NK-92 (cell line): ENCODE results near the gene DCBLD2.

Source experiments
- DNase-seq: peaks from one replicate; lab custom pipeline; 2025; ENCODE audit not compliant: unreplicated experiment; lab: John Stamatoyannopoulos, UW

Gene DCBLD2, protein sequence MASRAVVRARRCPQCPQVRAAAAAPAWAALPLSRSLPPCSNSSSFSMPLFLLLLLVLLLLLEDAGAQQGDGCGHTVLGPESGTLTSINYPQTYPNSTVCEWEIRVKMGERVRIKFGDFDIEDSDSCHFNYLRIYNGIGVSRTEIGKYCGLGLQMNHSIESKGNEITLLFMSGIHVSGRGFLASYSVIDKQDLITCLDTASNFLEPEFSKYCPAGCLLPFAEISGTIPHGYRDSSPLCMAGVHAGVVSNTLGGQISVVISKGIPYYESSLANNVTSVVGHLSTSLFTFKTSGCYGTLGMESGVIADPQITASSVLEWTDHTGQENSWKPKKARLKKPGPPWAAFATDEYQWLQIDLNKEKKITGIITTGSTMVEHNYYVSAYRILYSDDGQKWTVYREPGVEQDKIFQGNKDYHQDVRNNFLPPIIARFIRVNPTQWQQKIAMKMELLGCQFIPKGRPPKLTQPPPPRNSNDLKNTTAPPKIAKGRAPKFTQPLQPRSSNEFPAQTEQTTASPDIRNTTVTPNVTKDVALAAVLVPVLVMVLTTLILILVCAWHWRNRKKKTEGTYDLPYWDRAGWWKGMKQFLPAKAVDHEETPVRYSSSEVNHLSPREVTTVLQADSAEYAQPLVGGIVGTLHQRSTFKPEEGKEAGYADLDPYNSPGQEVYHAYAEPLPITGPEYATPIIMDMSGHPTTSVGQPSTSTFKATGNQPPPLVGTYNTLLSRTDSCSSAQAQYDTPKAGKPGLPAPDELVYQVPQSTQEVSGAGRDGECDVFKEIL

DNA sequence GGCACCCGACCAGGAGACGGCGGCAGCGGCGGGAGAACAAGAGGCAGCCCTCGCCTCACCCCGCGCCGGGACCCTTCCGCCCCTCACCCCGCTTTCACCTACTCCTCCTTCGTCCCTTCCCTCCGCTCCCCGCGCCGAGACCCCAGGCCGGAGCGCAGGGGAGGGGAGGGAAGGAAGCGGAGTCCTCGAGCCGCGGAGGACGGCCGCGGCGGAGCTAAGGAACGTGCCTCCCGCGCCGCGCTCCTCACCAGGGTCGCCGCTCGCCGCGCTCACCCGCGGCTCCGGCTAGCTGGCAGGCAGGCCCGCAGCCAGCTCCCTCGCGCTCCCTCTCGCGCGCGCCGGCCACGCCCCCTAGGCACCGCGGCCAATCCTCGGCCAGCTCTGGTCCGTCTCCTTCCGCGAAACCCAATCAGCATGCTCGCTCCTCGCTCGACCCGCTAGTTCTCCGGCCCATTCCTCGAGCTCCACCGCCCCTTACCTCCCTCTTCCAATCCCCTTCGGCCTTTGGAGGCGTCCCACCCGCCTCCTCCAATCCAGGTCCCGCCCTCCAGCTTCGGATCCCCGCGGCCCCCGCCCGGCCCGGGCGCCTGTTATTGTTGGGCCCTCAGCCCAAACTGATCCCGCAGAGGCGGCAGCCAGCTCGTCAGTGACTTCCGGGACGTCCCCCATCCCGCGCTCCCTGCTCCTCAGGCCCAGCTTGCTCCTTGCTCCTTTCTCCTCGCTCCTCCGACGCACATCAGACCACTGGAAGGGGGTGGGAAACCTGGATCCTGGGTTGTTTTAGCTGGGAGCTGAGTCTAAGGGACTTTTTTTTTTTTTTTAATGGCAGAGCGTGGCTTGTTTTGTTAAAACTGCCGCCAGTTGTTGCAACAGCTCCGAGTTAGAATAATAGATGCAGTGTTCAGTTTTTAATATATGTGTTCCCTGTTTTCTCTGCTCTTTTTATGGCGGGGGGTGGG, at the start of gene DCBLD2:
DCBLD2 (minus strand) TSS at position 304 of the 959 bp plus-strand sequence. CDS start 369 bp downstream, outside the sequence.
- peak; percentile 60 for DNase-seq

DNA sequence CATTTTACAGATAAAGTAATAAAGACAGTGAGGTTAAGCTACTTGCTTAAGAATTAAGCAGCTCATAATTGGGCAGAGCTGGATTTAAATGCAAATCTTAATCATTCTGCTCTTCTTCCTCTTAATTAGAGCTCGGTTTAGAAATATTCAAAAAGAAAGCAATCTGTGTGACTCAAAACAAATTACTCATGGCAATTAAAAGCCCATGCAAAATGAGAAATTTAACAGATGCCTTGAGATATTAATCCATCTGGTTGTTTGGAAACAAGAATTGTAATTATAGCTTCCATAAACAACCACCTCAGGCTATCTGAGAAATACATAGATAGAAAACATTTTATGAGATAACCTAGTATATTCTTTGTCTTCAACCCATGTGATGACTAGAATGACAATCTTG, 44.2 kb upstream of the DCBLD2 start:
- no peak for DNase-seq

DNA sequence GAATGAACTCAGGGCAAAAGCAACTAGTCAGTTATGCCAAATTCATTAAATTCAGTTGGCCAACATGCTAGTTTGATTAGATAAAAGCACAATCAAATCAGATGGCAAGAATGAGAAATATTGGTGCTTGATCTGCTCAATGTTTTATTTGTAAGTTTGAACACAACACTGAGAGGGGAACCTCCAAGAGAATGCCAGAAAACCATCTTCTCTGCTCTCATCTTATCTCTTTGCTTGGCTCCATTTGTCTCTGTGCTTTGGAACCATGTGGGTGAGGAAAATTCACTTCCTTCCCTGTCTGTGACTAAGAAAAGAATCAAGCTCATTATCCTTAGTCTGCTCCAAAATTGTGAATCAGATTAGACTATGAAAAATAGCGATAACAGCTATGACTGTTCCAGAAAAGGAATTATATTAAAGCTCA, 43.6 kb upstream of the DCBLD2 start:
- no peak for DNase-seq

DNA sequence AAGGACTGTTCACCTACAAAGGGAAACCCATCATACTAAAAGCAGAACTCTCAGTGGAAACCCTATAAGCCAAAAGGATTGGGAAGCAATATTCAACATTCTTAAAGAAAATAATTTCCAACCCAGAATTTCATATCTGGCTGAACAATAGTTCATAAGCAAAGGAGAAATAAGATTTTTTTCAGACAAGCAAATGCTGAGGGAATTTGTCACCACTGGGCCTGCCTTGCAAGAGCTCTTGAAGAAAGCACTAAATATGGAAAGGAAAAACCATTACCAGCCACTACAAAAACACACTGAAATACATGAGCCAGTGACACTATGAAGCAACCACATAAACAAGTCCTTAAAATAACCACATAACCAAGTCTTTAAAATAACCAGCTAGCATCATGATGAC, 28.9 kb upstream of the DCBLD2 start:
- no peak for DNase-seq

DNA sequence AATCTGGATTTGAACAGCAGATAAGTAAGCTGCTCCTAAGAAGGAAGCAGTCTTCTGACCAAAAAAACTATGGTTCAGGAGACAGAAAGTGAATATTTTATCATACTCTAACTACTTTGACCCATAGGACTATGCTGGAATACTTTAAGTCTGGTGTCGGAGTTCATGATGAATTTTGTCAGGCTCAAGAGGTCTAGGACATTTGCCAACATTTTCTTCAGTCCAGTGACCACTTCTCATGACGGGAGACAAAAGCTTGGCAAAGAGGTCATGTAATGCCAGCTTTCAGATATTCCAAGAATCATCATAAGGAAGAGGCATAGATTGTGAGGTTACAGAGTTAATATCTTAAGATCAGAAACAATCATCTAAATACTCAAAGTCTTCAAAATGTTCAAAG, 20.5 kb upstream of the DCBLD2 start:
- DNase-seq: no peak

DNA sequence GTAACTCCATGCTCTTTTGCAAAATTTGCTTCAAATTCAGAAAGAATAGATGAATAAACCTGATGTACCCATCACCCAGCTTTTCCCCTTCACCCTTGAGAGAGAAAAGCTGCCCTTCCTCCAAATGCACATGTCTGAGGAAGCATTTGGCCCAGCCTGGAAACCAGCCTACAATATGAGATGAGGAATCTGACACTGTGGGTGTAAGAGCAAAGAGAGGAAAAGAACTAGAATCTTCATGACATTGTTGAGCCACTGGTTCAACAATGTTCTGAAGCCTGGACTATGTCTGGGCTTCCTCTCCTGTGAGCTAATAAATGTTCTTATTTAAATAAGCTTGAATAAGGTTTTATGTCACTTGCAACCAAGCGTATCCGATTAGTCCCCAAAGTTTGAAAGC, 18.7 kb upstream of the DCBLD2 start:
- DNase-seq: no peak

DNA sequence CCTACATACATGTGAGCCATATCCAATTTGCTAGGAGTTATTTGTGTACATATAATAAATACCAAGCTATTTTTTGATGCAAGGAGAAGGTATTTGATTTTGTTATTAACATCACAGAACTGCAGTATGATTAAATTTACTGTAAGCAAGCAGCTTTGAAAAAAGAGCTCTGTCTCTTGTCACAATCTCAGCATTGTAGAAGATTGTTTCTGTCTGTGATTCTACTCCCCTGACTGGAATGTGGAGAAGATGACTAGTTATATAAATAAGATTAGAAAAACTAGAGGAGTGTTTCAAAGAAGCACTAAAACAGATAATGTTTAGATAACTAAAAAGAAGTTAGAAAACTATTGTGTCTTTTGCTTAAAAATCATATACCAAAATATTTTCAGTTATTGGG, 17.1 kb upstream of the DCBLD2 start:
- no peak for DNase-seq

DNA sequence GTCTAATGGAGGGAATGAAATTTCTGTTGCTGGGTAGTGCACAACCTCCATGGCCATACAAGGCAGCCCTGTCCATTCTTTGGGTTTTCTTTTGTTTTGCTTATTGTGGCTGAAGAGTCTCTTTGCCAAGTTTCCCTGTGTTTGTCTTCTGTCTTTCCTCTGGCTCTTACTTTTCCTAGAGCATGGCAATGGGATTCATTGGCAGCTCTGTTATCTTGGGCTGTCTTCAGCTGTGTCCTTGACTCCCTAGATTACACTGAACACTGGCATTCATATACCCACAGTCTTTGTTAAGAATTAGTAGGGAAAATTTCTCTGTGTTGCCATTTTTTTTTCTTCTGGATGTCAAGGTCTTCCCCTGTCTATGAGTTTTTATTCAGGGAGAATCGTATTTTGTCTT, 16.1 kb upstream of the DCBLD2 start:
- no peak for DNase-seq

DNA sequence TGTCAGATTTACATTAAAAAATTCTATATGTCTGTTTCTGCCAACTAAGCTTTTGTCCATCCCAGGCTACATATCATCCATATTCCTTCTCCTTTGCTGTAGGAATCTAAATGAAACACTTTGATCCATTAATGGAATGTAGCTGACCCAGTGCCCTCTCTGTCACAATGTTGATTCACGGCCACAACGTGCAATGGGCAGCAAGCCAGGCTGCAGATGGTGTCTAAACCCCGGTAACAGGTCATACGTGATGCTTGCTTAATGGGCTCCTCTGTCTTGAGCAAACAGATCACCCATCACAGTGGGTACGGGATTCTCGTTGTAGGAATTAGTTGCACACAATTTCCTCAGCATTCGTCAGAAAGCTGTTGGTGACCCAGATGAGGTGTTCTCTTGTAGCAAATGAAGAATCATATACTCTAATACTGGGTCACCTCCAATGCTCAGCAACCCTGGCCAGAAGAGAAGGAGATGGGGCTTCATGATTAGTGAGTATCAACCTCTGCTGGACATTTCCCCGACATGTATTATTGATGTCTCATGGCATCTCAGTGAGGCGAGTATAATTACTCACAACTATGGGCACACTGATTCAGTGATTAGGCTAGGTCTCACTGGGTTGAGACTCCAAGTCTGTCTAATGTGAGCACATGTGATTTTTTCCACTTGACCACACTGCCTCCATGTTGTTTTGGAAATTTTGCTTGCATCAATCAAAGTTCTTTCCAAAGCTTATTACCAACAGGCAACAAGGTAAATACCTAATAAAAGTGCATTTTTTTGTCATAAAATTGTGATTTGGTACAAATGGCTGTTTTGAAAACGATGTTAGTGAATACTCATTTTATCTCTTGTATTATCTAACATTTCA, 12.9 kb upstream of the DCBLD2 start:
- no peak for DNase-seq

DNA sequence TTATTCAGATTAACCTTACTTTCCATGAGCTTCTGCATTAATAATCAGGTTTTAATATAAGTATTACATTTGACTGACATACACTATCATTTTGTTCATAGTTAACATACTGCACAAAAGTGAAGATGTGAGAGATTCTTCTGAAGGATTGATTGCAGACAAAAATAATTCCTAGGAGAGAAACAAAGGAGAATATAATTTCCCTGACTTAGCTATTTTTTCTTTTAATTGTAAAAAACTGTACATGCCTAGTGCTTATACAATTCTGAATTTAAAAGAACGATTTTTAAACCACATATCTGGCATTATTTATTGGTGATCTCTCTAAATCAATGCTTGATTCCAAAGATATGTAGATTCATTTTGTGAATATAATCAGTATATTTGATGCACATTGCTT, 11.0 kb upstream of the DCBLD2 start:
- DNase-seq: no peak

DNA sequence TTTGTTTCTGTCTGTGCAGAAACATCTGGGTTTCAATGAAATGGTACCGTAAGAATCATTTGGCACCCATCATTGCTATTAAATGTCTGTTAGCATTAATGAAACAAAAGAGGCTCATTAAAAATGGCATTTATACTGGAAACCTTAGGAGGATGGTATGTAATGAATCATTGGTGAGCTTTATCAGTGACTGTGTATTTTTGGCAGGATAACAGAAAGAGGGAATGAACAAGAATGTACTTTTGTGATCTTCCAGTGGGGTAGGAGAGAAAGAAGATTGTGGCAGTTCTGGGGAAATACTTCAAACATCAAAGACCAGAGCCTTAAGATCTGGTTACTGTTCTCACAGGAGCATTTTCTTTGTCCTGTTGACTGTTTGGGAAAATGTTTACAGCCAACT, 4.7 kb upstream of the DCBLD2 start:
- DNase-seq: no peak

DNA sequence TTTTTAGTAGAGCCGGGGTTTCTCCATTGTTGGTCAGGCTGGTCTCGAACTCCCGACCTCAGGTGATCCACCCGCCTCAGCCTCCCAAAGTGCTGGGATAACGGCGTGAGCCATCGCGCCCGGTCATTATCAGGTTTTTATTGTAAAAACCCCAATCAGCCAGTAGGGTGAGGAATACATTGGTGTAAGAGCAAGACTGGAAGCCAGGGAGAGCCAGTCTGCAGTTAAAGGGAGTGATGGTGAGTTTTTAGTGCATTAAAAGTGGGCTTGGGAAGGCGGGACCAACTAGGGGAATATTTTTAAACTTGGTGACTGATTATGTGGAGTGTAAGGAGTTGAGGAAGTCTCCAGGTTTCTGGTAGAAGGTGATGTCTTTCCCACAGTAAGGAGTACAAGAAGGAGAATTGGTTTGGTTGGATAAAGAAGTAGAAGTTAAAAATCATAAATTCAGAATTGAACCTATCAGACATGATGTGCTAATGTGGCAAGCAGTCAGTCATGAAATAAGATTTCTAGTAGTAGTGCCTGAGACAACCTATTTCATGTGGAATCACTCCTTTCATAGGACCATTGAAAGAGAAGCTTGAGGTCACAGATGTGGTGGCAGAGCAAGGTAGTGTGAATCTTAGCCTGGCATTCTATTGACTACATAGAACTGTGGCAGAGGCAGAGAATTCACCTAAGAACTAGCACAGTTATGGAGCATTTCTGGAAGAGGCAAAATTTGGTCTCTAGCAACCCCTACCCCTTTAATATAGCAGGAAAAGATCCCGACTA, 2.4 kb upstream of the DCBLD2 start:
- no peak for DNase-seq

DNA sequence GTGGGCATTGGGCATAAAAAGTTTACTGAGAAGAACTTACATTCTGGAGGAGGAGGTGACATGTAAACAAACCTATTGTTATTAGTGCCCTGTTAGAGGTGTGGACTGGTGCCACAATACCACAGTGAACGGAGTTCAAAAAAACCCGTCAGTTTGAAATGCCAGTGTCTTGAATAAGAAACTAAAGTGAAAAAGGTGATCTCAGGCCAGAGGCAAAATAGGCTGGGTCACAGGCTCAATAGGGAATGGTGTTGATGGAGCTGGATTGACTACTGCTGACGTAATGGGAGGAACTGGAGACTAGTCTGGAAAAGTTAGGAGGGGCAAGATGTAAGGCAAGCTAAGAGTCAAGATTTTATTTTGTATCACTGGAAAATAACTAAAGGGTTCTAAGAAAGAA, 1.6 kb upstream of the DCBLD2 start:
- no peak for DNase-seq

DNA sequence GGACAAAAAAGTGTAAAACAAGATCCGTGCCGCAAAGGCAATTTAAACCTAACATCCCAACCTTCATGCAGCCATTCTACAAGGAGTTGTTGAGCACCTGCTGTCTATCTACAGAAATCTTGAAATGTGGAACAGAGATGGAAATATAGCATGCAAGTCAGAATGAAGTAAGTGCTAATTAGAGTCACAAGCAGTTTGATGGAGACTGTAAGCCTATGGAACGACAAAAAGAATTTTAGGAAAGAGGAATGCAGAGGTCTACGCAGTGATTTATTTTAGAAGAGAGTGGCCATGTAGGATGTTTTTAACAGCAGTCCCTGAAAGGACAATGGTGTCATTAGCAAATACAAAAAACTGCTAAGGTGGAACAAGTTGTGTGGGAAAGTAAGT, 851 bp upstream of the DCBLD2 start:
- no peak for DNase-seq

DNA sequence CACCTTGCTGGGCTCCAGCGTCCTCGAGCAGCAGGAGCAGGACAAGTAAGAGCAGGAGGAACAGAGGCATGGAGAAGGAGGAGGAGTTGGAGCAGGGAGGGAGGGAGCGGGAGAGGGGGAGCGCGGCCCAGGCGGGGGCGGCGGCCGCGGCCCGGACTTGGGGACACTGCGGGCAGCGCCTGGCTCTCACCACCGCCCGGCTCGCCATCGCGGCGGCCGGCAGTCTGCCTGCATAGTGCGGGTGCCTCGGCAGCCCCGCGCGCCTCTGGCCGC, 440 bp downstream of the DCBLD2 start:
- no peak for DNase-seq

DNA sequence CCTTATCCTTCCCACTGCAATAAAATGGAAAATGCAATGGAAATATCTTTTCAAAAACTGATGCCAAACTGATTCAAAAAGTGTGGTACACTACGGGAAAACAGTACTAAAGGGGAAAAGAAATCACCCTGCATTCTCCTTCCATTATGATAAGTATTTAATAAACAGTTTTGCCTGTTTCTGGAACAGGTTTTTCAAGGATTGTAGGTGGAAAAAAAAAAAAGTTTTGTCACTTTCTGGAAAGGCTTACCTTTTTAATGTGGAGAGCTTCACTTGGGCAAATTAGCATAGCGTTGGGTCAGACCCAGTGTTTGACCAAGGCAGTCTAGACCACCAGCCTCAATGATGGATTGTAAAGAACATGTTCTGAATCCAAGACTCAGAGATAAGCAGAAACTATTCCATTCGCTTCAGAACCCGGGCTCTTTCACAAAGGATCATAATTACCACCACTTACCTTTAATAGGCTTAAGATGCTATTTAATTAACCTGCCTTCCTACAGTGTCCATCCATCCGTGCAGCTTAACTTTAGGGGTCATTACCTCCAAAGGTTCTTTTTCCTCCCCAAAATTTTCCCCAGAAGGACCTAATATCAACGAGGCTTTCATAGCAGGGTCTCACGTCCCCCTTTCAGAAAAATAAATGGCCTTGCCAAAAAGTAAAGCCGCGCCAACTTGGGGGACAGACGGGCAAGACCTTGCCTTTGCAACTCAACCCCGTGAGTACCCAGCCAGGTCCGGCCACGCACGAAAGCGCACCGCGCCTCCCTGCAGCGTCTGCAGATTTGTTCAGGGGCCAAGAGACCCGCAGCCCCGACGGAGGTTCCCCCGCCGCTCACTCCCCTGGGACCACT, 1.0 kb downstream of the DCBLD2 start:
- DNase-seq: no peak

DNA sequence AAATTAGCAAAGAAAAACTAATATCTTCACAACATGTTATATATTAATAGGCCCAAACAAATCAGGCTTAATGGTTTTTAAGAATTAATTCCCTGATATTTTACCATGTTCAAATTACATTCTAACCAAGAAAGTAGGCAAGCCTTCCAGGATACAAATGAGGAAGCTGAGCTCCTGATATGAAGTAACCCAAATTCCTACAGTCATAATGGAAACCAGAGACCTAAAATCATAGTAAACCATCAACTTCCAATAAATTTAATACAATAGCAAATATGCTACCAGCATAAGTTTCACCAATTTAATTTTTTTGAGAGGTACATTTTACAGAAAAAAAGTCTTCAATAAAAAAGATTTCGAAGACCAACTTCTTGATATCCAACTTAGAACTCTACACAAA, 3.8 kb downstream of the DCBLD2 start:
- DNase-seq: no peak

DNA sequence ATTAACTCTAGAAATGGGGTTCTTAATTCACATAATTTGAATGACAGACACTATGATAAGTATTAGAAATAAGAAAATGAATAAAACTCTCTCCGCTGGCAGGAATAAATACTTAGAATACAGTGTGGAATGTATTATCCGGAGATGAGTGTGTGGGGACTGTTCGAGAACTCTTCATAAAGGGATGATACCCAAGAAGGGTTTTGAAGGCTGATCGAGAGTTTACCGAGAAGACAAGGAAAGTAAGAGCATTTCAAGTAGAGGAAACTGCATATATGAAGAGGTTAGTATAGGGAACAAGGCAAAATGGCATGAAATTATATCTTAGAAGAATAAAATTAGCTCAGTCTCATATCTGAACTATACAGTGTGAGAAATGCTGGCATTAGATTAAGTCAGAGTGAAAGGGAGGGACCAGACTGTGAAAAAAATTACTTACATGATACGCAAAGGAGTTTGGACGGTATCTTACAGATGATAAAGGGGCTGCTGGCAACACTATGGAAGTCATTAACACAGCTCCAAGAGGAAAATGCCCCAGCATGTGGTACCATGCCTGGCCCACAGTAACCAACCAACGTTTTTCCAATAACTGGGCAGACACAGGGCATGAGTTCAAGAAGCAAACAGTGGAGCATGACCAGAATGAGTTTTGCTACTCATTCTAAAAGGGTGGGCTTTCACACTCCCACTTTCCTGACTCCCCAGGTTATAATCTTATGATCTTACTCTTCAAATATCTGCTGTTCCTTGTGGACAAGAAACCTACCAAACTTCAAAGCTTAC, 6.5 kb downstream of the DCBLD2 start:
- DNase-seq: no peak
